ENCODE results near the gene MBOAT1.

Gene MBOAT1

GRCh38 chr6:20212392-20213111 is at the start of gene MBOAT1:
TSS of gene MBOAT1 (minus strand) at chr6:20212469. CDS start at chr6:20212234, 235 bp downstream.
- no peak for TF ChIP-seq CTCF (IDR thresholded peaks at IDR 0.05; ENCODE audit: low read depth, low read length, missing control alignments)
- in situ Hi-C loops (cut with HindIII; ENCODE audit: low sequenced_read_pairs) = no loop called here
- H3K4me3 ChIP-seq (ENCODE audit: low read depth, low read length) = peak within 1 kb of the TSS; percentile 82
- DNase-seq (ENCODE audit: low read depth) = peak; percentile 66

GRCh38 chr6:20261685-20262084 is 49.4 kb upstream of the MBOAT1 start:
- in situ Hi-C loops (cut with HindIII; ENCODE audit: low sequenced_read_pairs) = no loop called here
- no peak for DNase-seq (ENCODE audit: low read depth)
- H3K4me3 ChIP-seq (ENCODE audit: low read depth, low read length) = no peak overlapping the region
- TF ChIP-seq CTCF (IDR thresholded peaks at IDR 0.05; ENCODE audit: low read depth, low read length, missing control alignments) = no peak

GRCh38 chr6:20260360-20260759 is 48.1 kb upstream of the MBOAT1 start:
- TF ChIP-seq CTCF (IDR thresholded peaks at IDR 0.05; ENCODE audit: low read depth, low read length, missing control alignments) = no peak
- H3K4me3 ChIP-seq (ENCODE audit: low read depth, low read length) = no peak overlapping the region
- no peak for DNase-seq (ENCODE audit: low read depth)
- in situ Hi-C loops (cut with HindIII; ENCODE audit: low sequenced_read_pairs) = no loop called here

GRCh38 chr6:20259316-20260049 is 47.2 kb upstream of the MBOAT1 start:
- no peak for DNase-seq (ENCODE audit: low read depth)
- in situ Hi-C loops (cut with HindIII; ENCODE audit: low sequenced_read_pairs) = no loop called here
- no peak for TF ChIP-seq CTCF (IDR thresholded peaks at IDR 0.05; ENCODE audit: low read depth, low read length, missing control alignments)
- H3K4me3 ChIP-seq (ENCODE audit: low read depth, low read length) = no peak overlapping the region

- in situ Hi-C loops (cut with HindIII; ENCODE audit: low sequenced_read_pairs) = no loop called here
- TF ChIP-seq CTCF (IDR thresholded peaks at IDR 0.05; ENCODE audit: low read depth, low read length, missing control alignments) = no peak
- no peak overlapping the region for H3K4me3 ChIP-seq (ENCODE audit: low read depth, low read length)
- no peak for DNase-seq (ENCODE audit: low read depth)
Observed at GRCh38 chr6:20255428-20255827, 43.2 kb upstream of the MBOAT1 start.

GRCh38 chr6:20254295-20254694 is 42.0 kb upstream of the MBOAT1 start:
- TF ChIP-seq CTCF (IDR thresholded peaks at IDR 0.05; ENCODE audit: low read depth, low read length, missing control alignments) = no peak
- no peak overlapping the region for H3K4me3 ChIP-seq (ENCODE audit: low read depth, low read length)
- in situ Hi-C loops (cut with HindIII; ENCODE audit: low sequenced_read_pairs) = no loop called here
- DNase-seq (ENCODE audit: low read depth) = no peak
